GM03348 (cell line): Measurements from ENCODE around the gene ARMC8.

Source experiments
- DNase-seq: peaks from one replicate; pipeline ENCODE4 v3.0.0; 2012; ENCODE audit warnings: low spot score

Gene ARMC8

DNA sequence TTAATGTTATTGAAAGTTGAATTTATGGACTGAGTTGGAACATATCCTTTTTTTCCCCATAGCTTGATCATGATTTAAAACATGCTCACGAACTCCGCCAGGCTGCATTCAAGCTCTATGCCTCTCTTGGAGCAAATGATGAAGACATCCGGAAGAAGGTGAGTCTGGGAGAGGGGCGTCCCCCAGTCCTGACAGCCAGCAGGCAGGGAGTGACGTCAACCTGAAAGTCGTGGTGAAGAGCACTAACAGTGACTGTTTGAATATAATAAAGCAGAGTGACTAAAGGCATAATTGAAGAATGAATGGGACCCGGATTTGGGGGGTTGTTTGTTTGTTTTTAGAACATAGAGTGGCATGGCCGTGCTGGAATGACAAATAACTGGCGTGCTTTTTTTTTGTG is 57.9 kb downstream of the ARMC8 start:
- DNase-seq = no peak

DNA sequence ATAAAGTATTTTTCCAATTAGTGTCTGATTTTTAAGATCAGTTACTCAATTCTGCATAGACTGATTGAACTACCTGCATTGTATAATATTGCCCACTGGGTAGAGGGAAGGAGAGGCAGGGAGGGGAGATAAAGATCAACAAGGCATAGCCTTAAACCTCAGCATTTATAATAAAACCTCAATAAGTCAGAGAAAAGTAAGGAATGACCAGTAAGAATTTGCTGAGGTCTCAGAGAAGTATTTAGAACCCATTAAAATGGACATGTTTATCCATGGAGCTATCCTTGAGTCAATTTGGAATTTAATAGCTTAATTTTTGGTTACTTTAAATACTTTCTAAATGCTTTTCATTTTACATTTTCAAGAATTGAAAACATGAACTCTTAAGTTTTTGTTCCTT is 62.5 kb downstream of the ARMC8 start:
- DNase-seq = no peak

DNA sequence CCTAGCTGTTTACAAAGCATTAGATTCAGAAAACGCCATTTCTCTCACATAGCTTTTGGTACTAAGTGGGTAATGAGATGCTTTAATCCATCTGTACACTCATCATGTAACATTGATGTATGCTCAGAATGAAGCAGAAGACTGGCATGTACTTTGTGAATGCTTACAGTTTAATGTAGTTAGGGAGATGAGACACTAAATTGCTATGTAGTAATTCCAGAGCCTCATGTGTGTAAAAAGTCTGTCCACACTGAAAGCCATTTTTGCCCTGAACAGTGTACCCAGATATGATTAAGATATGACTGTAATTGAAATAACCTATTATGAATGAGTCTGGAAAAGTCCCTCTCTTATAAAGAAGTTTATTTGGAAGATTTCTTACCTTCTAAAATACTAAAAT is 66.5 kb downstream of the ARMC8 start:
- DNase-seq = no peak

DNA sequence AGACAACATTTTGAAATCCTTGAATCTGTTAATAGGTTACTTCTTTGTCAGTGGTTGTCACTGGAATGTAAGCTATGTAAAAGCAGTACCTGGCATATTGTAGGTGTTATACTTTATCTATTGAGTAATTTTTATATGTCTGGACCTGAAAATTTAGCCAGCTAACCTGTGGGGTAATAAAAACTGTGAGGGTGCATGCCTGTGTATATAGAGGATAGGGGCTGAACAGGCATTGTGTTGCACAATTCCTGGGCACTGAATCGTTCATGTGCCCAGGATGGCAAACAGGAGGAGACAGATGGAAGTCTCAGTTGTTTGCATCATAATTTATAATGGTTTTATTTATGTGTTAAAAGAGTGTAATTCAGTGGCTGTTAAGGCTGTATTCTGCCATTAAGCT is 67.1 kb downstream of the ARMC8 start:
- DNase-seq = no peak

DNA sequence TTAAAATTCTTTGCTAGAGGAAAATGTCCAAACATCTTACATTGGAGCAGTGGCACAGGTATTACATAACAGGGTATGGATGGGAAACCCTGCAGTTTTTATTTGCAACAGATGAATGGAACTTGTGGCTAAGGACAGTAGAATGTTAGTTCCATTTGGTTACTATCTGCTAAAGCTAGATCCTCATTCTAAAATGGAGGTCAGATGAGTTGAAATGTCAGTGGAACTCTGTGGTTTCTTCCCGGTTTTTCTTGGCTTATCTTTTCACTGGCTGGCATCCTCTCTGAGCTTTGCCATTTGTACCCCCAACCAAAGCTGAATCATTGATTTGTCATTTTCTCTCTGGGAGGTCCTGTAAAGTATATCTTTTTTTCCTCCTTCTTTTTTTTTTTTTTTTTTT is 68.9 kb downstream of the ARMC8 start:
- DNase-seq = no peak

DNA sequence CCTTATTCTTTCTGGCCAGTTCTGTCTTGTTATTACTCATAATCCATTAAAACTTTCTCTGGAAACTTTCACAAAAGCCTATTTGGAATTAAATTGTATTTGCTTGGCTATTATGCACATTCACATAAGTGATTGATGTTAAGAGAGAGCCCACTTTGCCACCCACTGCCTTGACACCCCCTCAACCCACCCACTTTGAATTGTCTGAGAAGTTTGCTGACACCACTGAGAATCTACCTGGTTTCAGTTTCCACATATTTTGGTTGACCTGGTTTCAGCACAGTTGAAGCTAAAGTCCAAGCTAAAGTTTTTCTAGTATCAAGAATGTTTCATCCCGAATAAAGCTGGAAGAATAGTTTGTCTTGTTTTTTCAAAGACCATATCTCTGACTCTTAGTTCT is 70.9 kb downstream of the ARMC8 start:
- no peak for DNase-seq

DNA sequence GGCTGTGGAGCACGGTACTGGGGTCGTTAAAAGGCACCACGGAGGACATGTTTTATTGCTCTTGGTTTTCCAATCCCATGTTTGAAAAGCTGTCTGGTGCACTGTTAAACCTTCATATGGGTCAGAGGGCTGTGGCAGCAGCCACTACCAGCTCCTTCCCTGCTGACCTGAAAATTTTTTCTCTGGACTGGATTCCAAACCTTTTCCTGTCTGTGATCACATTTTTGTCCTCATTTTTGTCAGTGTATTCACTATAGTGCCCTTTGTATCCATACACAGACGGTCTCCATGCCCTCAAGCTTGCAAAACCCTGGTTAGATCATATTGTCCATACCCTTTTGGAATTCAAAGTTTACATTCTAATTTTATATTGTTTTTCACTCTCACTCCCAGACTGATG is 72.0 kb downstream of the ARMC8 start:
- DNase-seq = no peak

DNA sequence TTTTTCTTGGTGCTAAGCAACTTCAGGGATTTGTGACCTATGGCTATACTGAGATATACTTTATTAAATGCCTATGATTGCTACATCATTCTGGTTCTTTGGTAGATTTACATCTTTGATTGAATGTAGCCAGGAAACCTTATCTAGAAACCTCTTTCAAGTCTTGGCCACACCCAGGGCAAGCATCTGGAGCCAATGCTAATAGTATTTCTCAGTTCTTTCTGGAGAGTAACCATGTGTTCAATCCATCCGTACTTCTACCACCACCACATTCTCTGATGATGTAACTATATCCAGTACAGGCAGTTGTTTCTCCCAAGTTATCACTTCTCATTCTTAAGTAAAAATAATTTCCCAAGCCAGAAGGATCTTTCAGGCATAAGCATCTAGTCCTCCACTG is 73.5 kb downstream of the ARMC8 start:
- peak; percentile 6 for DNase-seq

DNA sequence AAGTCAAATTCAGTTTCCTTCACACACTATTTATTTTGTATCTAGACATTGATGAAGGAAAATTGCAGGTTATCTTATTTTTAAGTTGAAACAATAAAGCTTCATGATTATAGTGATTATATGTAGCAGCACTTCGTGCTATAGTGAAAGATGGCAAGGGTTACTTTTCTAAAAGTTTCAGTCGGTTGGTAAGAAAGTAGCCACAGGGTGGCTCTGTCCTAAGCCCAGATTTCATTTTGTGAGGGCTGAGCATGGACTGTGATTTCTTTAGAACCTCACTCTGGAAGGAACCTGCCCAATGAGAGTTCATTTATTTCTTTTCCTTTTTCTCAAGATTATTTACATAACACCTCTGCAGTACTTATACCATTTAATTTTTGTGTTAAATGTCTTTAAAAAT is 76.0 kb downstream of the ARMC8 start:
- no peak for DNase-seq

DNA sequence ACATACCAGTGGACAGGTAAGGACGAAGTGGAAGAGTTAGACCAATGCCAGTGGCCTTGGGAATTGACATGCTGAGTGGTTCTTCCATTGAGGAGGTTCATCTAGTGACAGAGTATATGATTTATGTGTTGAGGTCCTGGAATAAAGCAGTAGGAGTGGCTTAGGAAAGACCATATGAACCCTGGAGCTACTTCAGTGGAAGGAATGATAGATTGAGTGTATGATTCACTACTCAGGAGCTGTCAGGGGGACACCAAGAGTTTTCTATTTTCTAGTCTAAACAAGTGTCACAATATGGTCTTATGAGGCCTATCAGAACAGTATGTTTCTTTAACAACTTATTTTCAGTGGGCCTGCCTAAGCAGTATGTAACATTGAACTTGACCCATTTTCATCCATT is 78.6 kb downstream of the ARMC8 start:
- DNase-seq = no peak

DNA sequence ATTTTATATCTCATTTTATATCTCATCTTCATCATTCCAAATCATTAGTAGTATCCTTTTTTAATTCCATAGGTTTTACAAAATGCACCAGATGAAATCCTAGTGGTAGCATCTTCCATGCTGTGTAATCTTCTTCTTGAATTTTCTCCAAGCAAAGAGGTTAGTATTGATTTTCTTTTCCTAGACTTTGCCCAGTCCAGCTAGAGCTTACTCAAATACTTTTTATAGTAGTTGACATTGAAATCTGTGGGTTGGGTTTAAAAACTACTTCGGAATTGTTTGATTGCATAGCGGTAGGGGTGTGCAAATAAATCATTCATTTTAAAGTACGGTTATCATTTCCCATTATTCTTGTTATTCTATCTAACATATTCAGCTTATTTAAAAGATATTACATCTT is 80.0 kb downstream of the ARMC8 start:
- no peak for DNase-seq

DNA sequence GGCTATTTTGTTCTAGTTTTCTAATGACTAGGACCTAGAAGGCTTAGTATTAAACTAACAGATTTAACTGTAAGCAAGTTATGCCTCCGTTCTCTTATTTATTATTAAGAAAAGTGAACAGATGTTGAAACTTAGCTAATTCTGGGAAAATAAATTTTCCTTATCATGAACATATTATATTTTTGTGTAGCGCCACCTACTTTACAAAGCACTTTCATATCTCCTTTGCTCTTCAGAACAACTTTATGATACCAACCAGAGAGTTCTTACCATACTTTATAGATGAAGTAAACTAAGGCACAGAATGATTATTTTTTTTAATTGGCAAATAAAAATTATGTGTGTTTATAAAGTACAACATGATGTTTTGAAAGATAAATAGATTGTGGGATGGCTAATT is 83.1 kb downstream of the ARMC8 start:
- no peak for DNase-seq

DNA sequence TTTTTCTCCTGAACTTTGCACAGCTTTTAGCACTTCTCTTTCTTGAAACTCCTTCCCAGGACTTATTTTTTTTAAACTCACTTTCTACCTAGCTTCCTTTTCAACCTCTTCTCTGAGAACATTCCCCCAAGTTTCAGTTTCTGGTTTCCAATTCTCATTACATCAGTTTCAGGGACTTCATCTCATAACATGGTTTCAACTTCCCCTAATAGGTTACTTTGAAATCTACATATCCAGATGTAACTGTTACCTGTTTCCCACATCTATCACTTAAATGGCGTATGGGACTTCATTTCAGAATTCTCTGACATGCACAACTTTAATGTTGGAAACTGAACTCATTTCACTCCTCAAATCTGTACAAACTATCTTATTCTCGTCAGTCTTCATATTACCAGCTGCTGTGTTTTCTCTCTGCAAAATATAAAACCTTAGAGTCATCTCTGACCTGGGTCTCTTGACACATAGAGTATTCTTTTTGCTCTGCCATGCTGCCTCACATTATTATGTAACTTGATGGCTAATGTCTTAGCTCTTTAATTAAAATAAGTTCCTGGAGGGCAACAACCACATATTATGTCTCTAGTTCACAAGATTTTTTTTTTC is 84.2 kb downstream of the ARMC8 start:
- no peak for DNase-seq

DNA sequence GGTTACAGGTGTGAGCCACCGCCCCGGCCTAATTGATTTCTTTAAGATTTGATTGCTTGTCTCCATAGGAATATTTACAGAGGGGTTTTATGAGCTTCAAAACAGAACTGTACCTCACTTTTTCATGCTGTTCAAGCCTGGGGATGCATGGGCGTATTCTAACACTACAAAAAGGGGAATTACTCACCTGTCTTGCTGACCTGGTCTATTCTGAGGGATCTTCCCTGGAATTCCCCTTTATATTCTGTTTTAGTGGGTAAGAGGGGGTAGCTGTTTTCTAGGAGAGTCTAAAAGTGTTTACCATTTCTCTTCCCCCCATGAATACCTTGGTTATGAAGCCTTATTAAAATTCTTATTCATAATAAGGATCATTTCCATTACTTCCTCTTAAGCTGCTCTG is 94.5 kb downstream of the ARMC8 start:
- DNase-seq = no peak

DNA sequence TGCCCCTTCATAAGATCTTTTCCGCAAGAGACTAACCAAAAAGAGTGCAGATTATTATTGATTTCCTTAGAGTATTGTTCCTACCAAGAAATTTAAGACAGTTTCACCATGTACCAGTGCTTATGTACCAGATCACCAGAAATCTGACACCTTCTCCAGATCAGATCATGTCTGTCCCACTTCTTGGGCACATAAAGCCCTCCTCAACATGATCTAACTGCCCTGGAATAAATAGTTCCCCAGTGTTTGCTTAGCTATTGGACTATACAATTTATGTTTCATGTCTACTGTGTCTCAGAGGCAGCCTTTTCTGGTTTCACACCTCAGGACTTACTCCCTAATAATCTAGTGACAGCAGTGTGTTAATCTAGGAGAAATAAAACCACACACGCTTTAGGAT is 95.7 kb downstream of the ARMC8 start:
- no peak for DNase-seq

DNA sequence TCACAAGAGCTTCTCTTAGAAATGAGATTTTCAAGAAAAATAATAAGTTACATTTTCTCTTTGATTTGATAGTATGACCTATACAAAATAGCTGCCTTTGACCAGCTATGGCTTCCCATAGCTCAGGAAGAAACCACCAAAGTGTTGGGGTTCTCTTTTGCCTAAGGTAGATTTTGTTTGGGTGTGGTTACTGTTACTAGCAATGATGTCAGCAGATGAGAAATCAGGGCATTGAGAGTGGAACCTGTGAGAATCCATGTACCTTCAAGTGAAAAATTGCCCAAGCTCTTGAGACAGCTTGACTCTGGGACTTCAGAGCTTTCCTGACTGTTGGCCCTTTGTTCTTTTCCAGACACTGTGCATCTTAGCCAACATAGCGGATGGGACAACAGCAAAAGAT is 97.0 kb downstream of the ARMC8 start:
- DNase-seq = no peak

DNA sequence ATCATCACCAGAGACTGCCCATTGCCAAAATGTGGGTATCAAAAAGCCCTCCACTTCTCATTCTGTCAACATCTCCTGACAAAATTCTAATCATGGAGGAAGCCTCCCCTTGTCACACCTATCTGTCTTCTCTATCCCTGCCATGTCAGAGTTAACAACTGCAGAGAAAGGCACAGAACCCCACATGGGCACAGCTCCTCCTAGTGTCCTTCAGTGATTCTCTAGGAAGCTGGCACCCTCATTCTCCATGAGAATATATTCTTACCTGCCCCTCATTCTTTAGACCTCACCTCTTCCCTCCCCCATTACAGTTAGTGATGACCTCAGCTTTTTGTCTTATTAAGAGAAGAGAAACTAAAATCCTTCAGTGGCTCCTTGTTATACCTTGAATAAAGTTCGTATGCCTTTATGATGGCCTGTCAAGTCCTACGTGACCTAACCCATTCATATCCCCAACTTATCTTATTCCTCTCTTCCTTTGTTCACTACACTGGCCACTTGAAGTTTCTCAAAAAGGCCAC is 97.9 kb downstream of the ARMC8 start:
- no peak for DNase-seq

DNA sequence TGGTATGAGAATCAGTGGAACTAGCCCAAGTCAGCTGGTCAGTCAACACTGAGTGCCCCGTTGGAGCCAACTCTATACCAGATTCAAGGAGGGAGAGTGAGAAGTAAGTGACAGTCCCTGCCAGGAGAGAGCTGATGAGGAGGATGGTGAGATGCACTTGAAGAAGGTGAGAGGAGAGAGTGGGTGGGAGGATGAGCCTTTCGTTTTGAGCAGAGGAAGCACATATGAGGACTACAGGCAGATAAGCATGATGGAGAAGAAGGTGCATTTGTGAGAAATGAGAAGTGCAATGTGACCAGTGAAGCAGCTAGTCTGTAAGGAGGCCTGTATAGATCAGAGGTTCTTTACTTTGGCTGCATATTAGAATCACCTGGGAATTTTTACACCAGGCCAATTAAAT is 102.2 kb downstream of the ARMC8 start:
- DNase-seq = no peak

DNA sequence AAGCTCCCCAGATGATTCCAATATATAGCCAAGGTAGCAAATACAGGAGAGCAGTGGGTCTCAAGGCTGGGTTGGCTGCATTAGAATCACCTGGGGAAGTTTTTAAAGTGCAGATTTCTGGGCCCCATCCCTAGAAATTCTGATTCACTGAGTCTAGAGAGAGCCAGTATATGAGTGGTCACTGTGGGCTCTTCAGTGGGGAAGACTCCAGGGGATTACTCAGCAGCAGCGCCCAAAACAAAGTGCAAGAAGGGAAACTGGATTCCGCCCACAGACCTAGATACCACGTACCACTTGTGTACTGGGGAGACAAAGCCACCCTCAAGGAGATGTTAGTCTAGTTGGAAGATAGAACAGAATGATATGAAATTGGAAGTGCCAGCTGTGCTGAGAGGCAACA is 102.6 kb downstream of the ARMC8 start:
- no peak for DNase-seq

DNA sequence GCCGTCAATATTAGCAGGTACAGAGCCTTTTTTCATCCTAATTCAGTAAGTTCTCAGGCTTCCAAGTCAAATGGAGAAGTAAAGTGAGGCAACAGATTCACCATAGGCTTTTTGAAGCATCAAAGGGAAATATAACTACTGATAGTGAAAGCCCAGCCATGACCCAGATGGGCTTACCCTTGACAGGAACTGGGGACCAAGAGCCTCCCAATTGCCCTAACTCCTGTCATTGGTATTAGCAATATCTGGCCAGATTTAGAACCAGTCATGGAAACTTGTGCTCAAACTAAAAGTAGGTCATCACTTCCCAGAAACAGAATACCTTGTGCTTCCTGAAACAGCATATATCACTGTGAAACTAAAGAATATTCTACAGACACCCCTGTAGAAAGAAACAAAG is 109.5 kb downstream of the ARMC8 start:
- DNase-seq = no peak

DNA sequence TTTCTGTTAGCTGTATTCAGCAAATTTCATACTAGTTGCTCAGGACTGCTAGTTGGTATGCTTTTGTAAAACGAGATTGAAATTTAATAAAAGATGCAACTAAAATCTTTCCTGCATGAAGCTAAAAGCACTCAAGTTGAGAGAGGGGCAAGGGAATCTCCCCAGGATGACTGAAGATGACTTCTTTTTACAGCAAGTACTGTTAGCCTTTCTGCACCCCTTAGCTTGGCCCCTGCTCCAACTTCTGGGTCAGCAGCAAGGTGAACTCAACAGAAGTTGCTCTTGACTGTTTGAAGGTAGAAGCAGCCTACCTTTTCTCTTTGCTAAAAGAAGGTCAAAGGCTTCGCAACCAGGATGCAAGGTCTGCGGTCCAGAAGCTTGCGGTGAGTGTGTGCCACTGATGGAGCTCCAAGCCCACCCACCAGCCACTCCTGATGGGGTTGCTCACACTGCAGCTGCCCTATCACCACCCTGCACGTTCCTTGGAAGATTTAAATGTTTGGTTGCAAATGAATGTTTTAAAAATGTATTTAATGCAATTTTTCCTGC is 110.0 kb downstream of the ARMC8 start:
- no peak for DNase-seq

DNA sequence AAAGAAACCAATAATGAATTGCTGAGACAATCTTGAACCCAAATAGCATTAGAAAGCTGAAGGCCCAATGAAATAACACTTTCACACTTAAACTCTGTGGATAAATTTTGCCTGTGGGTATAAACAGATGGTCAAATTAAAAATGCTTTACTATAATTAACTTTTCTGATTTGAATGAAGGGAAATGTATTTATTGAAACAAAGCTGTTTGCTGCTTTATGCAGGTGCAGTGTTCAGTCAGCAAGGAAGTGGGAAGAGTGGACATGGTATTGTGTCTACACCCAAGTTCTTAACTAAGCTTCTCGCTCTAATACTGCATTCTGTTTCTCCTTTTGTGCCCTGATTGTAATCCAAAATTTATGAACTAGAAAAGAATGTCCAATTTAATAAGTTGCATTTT is 110.8 kb downstream of the ARMC8 start:
- DNase-seq = no peak

DNA sequence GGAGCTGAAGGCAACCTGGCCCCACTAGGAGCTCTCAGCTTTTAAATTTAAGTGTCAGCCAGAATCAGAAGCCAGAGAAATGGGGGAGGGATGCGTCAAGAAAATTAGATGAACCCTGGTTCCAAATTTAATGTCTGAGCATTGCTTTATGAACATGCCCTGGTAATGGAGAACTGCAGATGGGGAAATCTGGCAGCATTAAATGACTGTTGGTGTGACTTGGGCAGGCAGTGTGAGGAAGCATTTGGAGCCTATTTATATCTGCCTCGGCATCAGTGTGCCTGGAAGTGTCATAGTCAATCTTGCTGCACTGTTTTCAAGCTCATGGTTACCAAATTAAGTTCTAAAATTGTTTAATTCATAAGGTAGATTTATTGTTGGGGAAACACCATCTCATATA is 113.5 kb downstream of the ARMC8 start:
- no peak for DNase-seq

DNA sequence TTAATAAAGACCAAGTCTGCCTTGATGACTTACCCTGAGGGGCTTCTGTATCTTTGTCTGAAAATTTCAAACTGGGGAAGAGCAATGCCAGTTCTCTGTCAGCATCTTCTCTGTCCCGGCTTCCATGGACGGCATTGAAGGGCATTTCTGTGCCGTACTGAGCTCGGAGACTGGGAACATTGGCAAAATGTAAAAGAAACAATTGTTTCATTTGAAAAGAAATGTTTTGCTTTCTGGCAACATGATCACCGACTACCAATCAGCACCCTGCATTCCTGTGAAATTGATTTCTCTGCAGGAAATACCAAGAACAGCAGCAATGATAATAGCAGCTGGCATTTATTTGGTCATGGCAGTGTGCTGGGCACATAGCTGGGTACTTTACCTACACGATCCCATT is 116.4 kb downstream of the ARMC8 start:
- no peak for DNase-seq

DNA sequence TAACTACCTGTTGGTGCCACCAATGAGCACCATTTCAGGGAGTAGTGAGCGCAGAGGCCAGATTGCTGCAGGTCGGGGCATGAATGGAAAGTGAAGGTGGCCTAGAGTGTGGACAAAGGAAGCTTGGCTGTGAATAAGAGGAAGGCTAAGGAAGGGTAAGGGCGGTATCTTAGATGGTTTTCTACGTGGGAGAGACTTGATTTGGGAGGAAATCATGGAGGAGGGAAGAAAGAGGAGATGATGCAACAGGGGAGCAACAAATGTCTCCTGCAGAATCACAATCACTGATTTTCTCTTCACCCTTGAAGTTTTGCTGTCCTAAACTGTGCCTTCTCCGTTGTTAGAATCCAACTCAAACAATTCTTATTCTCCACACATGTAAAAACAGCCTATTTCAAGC is 120.8 kb downstream of the ARMC8 start:
- DNase-seq = no peak
